ENCODE results near the gene SPRED2.

GRCh38 chr2:65282477-65283053 lies 149.8 kb downstream of the SPRED2 start:
- TF ChIP-seq TAF1 (conservative IDR thresholded peaks at IDR 0.05) (no peak), RXRA (IDR thresholded peaks at IDR 0.05) (no peak)
- TF ChIP-seq, protein P1, sequence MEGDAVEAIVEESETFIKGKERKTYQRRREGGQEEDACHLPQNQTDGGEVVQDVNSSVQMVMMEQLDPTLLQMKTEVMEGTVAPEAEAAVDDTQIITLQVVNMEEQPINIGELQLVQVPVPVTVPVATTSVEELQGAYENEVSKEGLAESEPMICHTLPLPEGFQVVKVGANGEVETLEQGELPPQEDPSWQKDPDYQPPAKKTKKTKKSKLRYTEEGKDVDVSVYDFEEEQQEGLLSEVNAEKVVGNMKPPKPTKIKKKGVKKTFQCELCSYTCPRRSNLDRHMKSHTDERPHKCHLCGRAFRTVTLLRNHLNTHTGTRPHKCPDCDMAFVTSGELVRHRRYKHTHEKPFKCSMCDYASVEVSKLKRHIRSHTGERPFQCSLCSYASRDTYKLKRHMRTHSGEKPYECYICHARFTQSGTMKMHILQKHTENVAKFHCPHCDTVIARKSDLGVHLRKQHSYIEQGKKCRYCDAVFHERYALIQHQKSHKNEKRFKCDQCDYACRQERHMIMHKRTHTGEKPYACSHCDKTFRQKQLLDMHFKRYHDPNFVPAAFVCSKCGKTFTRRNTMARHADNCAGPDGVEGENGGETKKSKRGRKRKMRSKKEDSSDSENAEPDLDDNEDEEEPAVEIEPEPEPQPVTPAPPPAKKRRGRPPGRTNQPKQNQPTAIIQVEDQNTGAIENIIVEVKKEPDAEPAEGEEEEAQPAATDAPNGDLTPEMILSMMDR (IDR thresholded peaks at IDR 0.05; ENCODE audit: low read depth, low read length, missing input control) = no peak
